DND-41 (cell line): ENCODE data around the gene SLC22A6.

Experiments
- ATAC-seq: fragments of 200-7000 bp; cut with Tn5 transposase; 3 replicates; pipeline ENCODE4 v1.9.1; 2021; ENCODE audit warnings: low read depth; ENCODE audit not compliant: insufficient read depth
- DNase-seq: peaks from one replicate; pipeline ENCODE4 v3.0.0-alpha.2; 2020
- H2AFZ ChIP-seq: 2 replicates; pipeline ENCODE4 v1.6.0; 2012; ENCODE audit warnings: low read depth, low read length
- H3K27ac ChIP-seq: 2 replicates; pipeline ENCODE4 v1.5.1; 2012; ENCODE audit warnings: low read length, inconsistent platforms
- H3K27me3 ChIP-seq: fragments of 200-600 bp; sonication (generic); 2 replicates; pipeline ENCODE4 v1.6.0; 2012; ENCODE audit warnings: low read length, mild to moderate bottlenecking, inconsistent platforms; ENCODE audit not compliant: insufficient read depth, poor library complexity
- H3K36me3 ChIP-seq: 2 replicates; pipeline ENCODE4 v1.5.1; 2012; ENCODE audit warnings: low read length, inconsistent platforms; ENCODE audit not compliant: insufficient read depth
- H3K4me1 ChIP-seq: 2 replicates; pipeline ENCODE4 v1.5.1; 2012; ENCODE audit warnings: mild to moderate bottlenecking, low read length; ENCODE audit not compliant: insufficient read depth
- H3K4me2 ChIP-seq: 2 replicates; pipeline ENCODE4 v1.6.0; 2012; ENCODE audit warnings: mild to moderate bottlenecking, moderate library complexity, low read length, inconsistent platforms; ENCODE audit not compliant: insufficient read depth
- H3K4me3 ChIP-seq, 2 experiments: fragments of 200-600 bp in 1 of 2; shearing (Covaris generic) in 1 of 2; 2 replicates each; pipeline ENCODE4 v1.5.1; 2012 to 2016; ENCODE audit warnings: inconsistent platforms in 2 of 2, low read length in 2 of 2, mild to moderate bottlenecking in 2 of 2, low read depth in 1 of 2, moderate library complexity in 1 of 2
- H3K79me2 ChIP-seq: 2 replicates; pipeline ENCODE4 v1.6.0; 2012; ENCODE audit warnings: low read length, inconsistent platforms; ENCODE audit not compliant: insufficient read depth
- H3K9ac ChIP-seq: 2 replicates; pipeline ENCODE4 v1.6.0; 2012; ENCODE audit warnings: low read depth, mild to moderate bottlenecking, inconsistent platforms, low read length, moderate library complexity
- H3K9me3 ChIP-seq: 2 replicates; pipeline ENCODE4 v1.5.1; 2012; ENCODE audit warnings: low read length, moderate library complexity, mild to moderate bottlenecking, inconsistent platforms; ENCODE audit not compliant: insufficient read depth, severe bottlenecking
- H4K20me1 ChIP-seq: 2 replicates; pipeline ENCODE4 v1.6.0; 2012; ENCODE audit warnings: low read length; ENCODE audit not compliant: insufficient read depth
- EZH2 ChIP-seq: IDR thresholded peaks from 3 replicates; pipeline ENCODE4 v1.6.1; 2012; ENCODE audit warnings: borderline replicate concordance, low read depth, mild to moderate bottlenecking, moderate library complexity, low read length, inconsistent platforms; ENCODE audit not compliant: severe bottlenecking
- TF ChIP-seq, protein P1 (sequence below): IDR thresholded peaks from 2 replicates; pipeline ENCODE4 v1.5.1; 2012; ENCODE audit warnings: borderline replicate concordance, low read length, moderate library complexity, mild to moderate bottlenecking; ENCODE audit not compliant: poor library complexity, severe bottlenecking; ENCODE audit errors: extremely low read depth

SLC22A6 gene

DNA sequence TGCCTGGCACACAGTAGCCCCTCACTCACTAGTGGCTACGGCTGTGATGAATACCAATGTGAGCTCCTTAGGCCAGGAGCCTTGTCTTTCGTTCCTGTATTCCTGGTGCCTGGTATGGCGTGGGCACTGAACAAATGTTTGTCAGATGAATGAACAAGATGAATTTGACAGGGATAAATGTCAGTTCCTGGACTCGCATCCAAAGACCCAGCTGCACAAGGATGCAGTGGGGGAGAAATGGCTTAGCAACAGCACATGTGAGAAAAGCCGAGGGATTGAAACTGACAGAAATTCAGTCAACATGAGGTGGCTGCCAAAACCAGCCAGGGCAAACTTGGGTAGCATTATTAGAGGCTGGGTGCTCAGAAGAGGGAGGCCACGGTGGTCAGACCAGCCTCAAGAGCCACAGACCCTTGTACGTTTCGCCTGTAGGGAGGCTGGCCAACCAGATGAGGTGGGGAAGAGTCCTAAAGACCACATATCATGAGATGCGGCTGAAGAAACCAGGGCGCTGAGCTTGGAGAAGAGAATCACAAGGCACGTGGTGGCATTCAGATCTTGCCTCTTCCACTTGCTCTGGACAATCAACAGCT, 38.6 kb upstream of the SLC22A6 start:
- Histone ChIP-seq H3K9me3 (no peaks in the 10 kb centered on the region), H3K79me2 (no peaks in the 10 kb centered on the region), H3K9ac (no peak overlapping the region), H3K4me3 (no peak overlapping the region), H2AFZ (no peak overlapping the region), H3K36me3 (no peaks in the 10 kb centered on the region), H4K20me1 (peaks cover 4% of the 10 kb centered on the region; the same call in 1 of the 2 replicates), H3K27me3 (peaks cover 32% of the 10 kb centered on the region), H3K4me1 (no peaks in the 10 kb centered on the region; the same call in 1 of the 2 replicates), H3K4me2 (no peak overlapping the region), H3K27ac (no peak overlapping the region)
- no peak for DNase-seq
- TF ChIP-seq EZH2: no peak
- TF ChIP-seq, protein P1, sequence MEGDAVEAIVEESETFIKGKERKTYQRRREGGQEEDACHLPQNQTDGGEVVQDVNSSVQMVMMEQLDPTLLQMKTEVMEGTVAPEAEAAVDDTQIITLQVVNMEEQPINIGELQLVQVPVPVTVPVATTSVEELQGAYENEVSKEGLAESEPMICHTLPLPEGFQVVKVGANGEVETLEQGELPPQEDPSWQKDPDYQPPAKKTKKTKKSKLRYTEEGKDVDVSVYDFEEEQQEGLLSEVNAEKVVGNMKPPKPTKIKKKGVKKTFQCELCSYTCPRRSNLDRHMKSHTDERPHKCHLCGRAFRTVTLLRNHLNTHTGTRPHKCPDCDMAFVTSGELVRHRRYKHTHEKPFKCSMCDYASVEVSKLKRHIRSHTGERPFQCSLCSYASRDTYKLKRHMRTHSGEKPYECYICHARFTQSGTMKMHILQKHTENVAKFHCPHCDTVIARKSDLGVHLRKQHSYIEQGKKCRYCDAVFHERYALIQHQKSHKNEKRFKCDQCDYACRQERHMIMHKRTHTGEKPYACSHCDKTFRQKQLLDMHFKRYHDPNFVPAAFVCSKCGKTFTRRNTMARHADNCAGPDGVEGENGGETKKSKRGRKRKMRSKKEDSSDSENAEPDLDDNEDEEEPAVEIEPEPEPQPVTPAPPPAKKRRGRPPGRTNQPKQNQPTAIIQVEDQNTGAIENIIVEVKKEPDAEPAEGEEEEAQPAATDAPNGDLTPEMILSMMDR: no peak
- ATAC-seq: no peak

DNA sequence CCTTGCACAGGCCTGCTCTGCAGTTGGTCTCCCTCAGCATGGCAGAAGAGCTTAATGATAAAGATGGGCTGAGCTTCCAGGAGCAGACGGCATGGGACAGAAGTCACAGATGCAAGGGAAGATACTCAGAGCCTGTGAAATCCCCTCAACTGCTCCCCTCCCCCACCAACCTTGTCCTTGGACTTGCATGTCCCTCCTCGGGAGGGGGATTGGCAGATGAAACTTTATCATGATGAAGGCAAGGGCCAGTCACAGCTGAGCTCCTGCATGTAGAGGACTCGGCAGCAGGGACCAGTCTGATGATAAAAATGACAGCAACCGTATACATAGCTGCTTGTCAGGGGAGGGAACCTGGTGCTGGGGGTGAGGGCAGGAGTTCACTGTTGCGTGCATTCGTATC, 37.7 kb upstream of the SLC22A6 start:
- H2AFZ ChIP-seq: no peak overlapping the region
- no peak overlapping the region for H3K4me3 ChIP-seq
- no peak overlapping the region for H3K9ac ChIP-seq
- no peaks in the 10 kb centered on the region; the same call in 1 of the 2 replicates for H3K4me1 ChIP-seq
- no peaks in the 10 kb centered on the region for H3K36me3 ChIP-seq
- DNase-seq (no peak), ATAC-seq (no peak)
- no peak overlapping the region for H3K4me2 ChIP-seq
- H4K20me1 ChIP-seq: peaks cover 4% of the 10 kb centered on the region; the same call in 1 of the 2 replicates
- H3K27ac ChIP-seq: no peak overlapping the region
- TF ChIP-seq, protein P1: no peak
- no peak for TF ChIP-seq EZH2
- H3K79me2 ChIP-seq: no peaks in the 10 kb centered on the region
- no peaks in the 10 kb centered on the region for H3K9me3 ChIP-seq
- H3K27me3 ChIP-seq: peaks cover 35% of the 10 kb centered on the region

DNA sequence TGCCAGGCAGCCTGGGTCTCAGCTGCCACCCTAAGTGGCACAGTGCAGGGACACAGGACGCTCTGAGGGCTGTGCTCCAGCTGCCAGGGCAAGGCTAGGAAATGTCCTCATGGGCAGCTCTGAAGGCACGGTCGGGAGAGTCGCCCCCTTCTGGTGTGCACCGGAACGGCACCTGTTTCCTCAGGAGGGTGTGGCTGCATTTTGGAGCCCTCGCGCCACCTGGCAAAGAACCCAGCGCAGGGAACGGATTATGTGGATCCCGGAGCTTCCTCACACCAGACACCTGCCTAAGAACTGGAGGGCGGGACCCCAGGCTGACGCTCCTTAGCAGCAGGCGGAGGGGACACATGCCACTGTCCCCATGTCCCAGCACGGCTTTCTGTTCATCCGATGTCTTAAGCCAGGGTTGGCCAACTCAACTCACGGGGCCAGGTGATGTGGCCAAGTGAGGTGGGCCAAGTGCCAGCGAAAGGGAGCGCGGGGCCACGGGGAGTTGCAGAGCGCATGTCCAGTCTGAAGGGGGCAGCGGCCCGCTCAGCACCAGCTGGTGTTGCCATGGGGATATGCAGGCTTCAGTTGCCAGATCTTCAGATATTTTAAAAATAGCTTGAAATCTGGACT, 36.0 kb upstream of the SLC22A6 start:
- no peak for TF ChIP-seq EZH2
- TF ChIP-seq, protein P1: peak; percentile 74
- Histone ChIP-seq H3K79me2 (no peaks in the 10 kb centered on the region), H3K36me3 (no peaks in the 10 kb centered on the region), H3K4me3 (no peak overlapping the region), H2AFZ (no peak overlapping the region), H3K9me3 (no peaks in the 10 kb centered on the region), H3K9ac (no peak overlapping the region), H3K4me1 (no peaks in the 10 kb centered on the region; the same call in 1 of the 2 replicates), H3K27me3 (peaks cover 33% of the 10 kb centered on the region), H3K4me2 (no peak overlapping the region), H3K27ac (no peak overlapping the region), H4K20me1 (peaks cover 4% of the 10 kb centered on the region; the same call in 1 of the 2 replicates)
- peak; percentile 15; the same call in 1 of the 3 replicates for ATAC-seq
- peak; percentile 39 for DNase-seq
